Mucosa of stomach (tissue), 1 donor: ENCODE data around the gene WNT4.

Source experiments
- H3K27me3 ChIP-seq: one replicate; pipeline ENCODE4 v1.7.0; 2013; ENCODE audit warnings: mild to moderate bottlenecking, low read length; ENCODE audit not compliant: control insufficient read depth, insufficient read depth
- H3K36me3 ChIP-seq: one replicate; pipeline ENCODE4 v1.7.0; 2013; ENCODE audit warnings: low read length; ENCODE audit not compliant: control insufficient read depth, insufficient read depth
- H3K4me1 ChIP-seq: one replicate; pipeline ENCODE4 v1.7.0; 2013; ENCODE audit warnings: mild to moderate bottlenecking, low read length; ENCODE audit not compliant: control insufficient read depth, insufficient read depth
- H3K4me3 ChIP-seq: one replicate; pipeline ENCODE4 v1.7.0; 2013; ENCODE audit warnings: low read length
- H3K9ac ChIP-seq: one replicate; pipeline ENCODE4 v1.7.0; 2013; ENCODE audit warnings: mild to moderate bottlenecking, low read length, moderate library complexity
- H3K9me3 ChIP-seq: one replicate; pipeline ENCODE4 v1.7.0; 2013; ENCODE audit warnings: mild to moderate bottlenecking, low read length, moderate library complexity; ENCODE audit not compliant: control insufficient read depth
- donor health status: Pancreatic carcinoma.

WNT4 gene

DNA sequence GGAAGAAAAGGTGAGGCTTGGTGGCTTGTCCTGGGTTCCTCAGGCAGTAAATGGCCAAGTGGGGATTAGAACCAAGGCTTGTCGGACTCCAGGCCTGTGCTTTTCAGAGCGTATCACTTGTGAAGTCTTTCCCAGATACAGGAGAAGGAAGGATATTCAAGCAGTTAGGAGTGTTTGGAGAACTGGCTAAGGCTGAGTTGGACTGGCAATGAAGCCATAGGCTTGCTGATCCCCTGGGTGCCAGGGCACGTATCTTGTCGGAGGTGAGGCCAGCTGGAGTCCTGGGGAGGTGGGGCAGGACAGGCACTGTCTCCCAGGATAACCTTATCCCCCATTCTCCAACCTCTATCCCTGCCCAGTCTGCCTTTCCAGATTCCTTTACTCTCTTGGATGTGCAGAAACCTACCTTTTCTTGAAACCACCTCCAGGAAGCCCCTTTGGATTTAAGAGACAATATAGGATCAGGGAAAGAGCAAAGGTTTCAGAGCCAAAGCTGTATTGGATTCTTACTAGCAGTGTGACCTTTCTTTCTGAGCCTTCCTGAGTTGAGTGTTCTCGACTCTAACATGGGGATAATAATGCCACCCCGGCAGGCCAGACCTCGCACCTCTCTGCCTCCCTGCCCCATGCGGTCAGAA is 18.2 kb downstream of the WNT4 start:
- Histone ChIP-seq H3K4me1 (no peaks in the 10 kb centered on the region), H3K9me3 (no peaks in the 10 kb centered on the region), H3K4me3 (no peak overlapping the region), H3K27me3 (no peaks in the 10 kb centered on the region), H3K9ac (no peak overlapping the region), H3K36me3 (no peaks in the 10 kb centered on the region)

DNA sequence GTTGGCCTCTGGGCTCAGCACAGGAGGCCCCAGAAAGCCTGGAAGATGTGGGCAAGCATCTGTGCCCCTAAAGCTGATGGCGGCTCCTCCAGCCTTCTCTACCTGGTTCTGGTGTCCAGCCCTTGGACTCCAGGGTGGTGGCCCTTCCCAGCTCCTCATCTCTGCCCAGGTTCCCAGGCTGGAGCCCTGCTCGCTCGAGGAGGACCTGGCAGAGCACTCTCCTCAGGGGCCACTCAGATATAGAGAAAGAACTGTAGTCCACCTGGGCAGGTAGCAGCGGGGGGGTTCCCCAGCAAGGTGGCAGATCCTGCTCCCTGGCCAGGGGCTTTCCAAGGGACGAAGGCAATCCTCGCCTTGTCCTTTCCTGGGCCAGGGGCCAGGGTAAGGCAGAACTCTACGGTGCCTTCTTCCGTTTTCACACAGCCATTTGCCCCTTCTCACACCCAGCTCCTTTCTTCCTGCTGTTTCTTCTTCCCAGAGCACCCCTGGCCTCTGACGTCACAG is 18.9 kb downstream of the WNT4 start:
- no peak overlapping the region for H3K9ac ChIP-seq
- no peaks in the 10 kb centered on the region for H3K27me3 ChIP-seq
- H3K4me3 ChIP-seq = no peak overlapping the region
- no peaks in the 10 kb centered on the region for H3K36me3 ChIP-seq
- no peaks in the 10 kb centered on the region for H3K4me1 ChIP-seq
- H3K9me3 ChIP-seq = no peaks in the 10 kb centered on the region

DNA sequence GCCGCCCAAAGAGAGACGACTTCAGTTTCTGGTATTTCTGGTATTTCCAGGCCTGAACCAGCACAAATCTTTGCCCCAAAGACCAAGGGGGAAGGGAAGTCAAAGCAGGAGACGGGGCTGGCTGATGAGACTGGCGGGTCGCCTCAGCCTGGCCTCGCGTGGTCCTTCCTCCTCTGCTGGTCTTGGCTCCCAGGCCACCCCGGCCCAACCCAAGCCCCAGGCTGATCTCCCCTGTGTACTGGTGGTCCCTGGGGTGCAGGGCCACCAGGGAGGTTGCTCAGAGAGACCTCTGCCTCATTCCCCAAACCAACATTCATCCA is 19.9 kb downstream of the WNT4 start:
- no peak overlapping the region for H3K4me3 ChIP-seq
- H3K9ac ChIP-seq = no peak overlapping the region
- H3K27me3 ChIP-seq = no peaks in the 10 kb centered on the region
- H3K4me1 ChIP-seq = no peaks in the 10 kb centered on the region
- no peaks in the 10 kb centered on the region for H3K36me3 ChIP-seq
- H3K9me3 ChIP-seq = no peaks in the 10 kb centered on the region

DNA sequence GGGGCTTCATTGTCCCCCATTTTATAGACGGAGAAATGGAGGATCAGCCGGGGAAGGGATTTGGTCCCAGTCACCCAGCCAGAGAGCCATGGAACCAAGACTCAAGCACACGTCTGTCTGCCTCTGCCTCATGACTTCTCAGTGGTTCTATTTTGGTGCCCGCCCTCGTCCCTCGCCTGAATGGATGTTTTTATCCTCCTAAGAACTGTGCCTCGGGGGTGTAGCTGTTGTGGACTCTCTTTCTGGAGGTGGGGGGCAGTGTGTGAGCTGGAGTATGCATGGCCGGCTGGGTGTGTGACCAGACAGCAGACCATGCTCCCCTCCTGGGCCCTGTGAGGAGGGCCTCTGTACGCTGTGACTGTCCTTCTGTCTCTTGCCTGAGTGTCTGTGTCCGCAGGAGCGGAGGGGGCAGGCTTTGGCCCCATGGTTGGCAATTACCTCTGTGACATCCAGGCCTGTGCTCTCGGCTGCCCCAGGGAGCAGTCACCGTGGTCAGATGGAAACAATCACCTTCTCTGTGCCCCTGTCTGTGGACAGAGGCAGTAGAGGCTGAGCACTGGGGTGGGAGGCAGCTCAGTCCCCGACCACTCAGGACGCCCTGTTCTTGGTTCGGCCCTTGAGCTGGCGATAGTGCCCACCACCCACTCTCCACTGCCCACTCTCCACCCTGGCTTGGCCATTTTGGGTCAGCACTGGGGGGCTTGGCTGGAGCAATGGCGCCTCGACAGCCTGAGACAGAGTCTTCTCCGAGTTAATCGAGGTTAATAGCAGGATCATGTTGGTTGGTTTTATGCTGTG is 20.4 kb downstream of the WNT4 start:
- no peaks in the 10 kb centered on the region for H3K4me1 ChIP-seq
- H3K27me3 ChIP-seq = no peaks in the 10 kb centered on the region
- H3K9ac ChIP-seq = no peak overlapping the region
- no peak overlapping the region for H3K4me3 ChIP-seq
- no peaks in the 10 kb centered on the region for H3K9me3 ChIP-seq
- no peaks in the 10 kb centered on the region for H3K36me3 ChIP-seq

DNA sequence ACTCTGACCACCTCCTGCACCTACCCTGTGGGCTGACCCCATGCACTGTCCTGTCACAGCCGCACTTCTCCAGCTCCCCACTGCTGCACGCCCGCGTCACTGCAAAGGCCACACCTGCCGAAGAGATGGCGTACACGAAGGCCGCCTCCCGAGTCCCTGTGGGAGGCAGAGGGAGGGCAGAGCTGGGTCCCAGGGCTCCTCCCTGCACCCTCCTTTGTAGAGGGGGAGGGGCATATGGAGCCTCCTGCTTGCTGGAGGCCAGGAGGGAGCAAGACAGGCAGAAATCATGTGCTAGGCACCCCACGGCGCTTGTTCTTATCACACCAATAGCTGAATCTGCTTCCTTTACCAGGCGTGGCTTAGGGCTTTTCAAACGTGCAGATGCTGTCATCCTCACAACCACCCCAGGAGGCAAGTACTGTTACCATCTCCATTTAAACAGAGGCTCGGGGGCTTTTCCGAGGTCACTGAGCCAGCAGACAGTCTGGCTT is 21.4 kb downstream of the WNT4 start:
- peaks cover 6% of the 10 kb centered on the region for H3K4me1 ChIP-seq
- H3K27me3 ChIP-seq = no peaks in the 10 kb centered on the region
- H3K9me3 ChIP-seq = no peaks in the 10 kb centered on the region
- no peak overlapping the region for H3K9ac ChIP-seq
- H3K36me3 ChIP-seq = no peaks in the 10 kb centered on the region
- no peak overlapping the region for H3K4me3 ChIP-seq

DNA sequence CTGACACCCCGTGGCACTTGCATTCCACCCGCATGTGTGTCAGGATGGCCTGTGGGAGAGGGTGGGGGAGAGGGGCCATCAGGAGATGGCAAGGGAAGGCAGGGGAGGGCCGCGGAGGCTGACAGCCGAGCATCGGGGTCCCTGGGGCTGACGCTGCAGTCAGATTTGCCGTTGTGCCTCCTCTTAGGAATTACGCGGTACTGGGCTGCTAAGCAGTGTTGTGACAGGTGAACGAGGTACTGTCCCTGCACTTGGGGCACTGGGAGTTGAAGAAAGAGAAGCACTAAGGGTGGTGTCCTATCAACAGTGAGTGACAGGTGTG is 22.5 kb downstream of the WNT4 start:
- Histone ChIP-seq H3K4me1 (peaks cover 6% of the 10 kb centered on the region), H3K27me3 (no peaks in the 10 kb centered on the region), H3K4me3 (no peak overlapping the region), H3K9me3 (no peaks in the 10 kb centered on the region), H3K36me3 (no peaks in the 10 kb centered on the region), H3K9ac (no peak overlapping the region)

DNA sequence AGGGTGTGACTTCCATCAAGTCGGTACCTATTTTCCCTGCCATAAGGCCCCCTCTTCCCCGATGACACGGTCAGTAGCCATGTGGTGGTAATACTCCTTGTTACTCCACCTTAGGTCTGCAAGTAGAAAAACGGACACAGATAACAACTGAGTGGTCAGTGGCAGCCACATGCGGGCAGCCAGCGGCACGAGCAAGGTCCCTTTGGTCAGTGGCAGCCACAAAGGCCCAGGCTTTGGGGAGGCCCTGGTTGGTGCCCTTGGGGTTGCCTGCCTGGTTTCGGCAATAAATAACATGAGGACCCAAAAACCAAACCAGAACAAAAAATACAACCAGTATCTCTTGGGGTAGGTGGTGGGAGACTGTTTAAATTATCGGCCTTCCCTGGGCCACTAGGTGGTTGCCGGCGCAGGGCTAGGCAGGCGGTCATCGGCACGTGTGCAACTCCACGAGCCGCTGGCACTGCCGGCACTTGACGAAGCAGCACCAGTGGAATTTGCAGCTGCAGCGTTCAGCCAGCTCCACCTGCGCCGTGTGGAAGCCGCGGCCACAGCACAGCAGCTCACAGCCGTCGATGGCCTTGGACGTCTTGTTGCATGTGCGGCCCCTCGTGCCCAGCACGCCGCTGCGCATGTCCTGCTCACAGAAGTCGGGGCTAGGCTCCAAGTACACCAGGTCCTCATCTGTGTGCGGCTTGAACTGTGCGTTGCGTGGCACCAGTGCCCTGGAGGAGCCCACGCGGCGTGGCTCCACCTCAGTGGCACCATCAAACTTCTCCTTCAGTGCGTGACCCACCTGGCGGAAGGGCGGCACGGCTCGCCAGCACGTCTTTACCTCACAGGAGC is 23.1 kb downstream of the WNT4 start:
- Histone ChIP-seq H3K4me1 (peaks cover 6% of the 10 kb centered on the region), H3K36me3 (no peaks in the 10 kb centered on the region), H3K27me3 (no peaks in the 10 kb centered on the region), H3K9ac (no peak overlapping the region), H3K4me3 (no peak overlapping the region), H3K9me3 (no peaks in the 10 kb centered on the region)

DNA sequence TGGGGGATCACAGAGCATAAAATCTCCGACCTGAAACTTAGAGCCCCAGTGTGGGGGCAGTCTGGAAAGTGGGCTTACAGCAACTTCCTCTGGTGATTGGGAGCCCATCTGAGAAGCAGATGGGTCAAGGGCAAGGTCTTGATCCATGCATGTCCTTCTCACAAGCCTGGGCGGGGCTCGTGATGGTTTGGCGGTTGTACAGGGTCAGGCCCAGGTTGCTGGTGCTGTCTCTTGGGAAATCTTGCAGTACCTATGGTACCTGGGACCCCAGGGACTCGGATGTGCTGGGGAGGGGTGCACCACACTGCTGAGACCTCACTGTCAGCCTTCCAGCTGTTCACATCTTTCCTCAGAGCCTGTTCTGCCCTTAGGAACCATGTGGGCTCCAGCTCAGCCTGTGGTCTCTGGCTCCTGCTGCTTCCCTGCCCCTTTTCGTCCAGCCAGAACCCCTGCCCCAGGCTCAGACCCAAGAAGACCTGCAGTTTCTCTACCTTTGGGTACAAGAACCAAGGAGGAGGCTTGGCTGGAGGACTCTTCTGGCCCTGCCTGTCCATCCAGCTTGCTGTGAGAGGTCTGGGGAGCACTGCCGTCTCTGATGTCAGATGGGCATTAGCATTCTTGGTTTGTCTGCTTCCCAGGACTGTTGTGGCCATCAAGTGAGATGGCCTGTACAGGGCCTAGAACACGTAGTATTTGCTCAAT is 24.5 kb downstream of the WNT4 start:
- no peak overlapping the region for H3K9ac ChIP-seq
- H3K27me3 ChIP-seq = no peaks in the 10 kb centered on the region
- H3K36me3 ChIP-seq = no peaks in the 10 kb centered on the region
- peaks cover 14% of the 10 kb centered on the region for H3K4me1 ChIP-seq
- no peaks in the 10 kb centered on the region for H3K9me3 ChIP-seq
- no peak overlapping the region for H3K4me3 ChIP-seq

DNA sequence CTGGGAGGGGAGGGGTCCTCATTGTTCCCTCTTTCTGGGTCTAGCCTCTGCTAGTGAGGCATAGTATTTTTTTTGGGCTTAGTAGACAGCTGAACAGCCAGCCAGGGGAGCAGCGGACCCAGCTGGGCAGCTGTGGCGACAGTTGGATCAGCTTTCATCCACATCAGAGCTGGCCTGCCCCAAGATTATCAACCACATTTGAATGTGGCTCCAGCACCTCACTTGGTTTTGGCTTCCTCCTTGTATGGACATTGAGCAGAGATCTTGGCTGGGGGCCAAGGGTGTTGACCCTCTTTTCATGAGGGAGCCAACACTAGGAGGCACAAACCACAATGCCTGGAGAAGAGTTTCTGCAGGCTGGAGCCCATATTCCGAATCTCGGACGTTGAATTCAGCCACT is 25.0 kb downstream of the WNT4 start:
- Histone ChIP-seq H3K4me1 (peaks cover 14% of the 10 kb centered on the region), H3K4me3 (no peak overlapping the region), H3K36me3 (no peaks in the 10 kb centered on the region), H3K9ac (no peak overlapping the region), H3K9me3 (no peaks in the 10 kb centered on the region), H3K27me3 (no peaks in the 10 kb centered on the region)

DNA sequence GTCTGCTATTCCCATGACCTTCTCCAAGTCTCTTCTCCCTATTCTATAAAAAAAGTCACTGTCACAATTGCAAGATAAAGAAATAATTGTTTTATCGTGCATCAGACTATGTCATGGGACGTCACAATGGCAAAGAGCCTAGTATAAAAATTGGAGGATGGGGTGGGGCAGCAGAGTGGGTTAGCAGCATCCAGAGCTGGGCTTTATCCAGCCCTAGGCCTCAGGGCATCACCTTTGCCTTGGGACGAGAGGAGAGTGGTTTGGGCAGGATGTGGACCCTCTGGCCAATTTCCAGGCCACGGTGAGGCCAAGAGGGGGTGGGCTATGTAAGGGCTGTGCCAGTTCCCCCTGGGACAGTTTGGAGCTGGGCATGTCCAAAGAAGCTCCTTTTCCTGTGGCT is 25.7 kb downstream of the WNT4 start:
- no peak overlapping the region for H3K9ac ChIP-seq
- H3K4me1 ChIP-seq = peaks cover 14% of the 10 kb centered on the region

DNA sequence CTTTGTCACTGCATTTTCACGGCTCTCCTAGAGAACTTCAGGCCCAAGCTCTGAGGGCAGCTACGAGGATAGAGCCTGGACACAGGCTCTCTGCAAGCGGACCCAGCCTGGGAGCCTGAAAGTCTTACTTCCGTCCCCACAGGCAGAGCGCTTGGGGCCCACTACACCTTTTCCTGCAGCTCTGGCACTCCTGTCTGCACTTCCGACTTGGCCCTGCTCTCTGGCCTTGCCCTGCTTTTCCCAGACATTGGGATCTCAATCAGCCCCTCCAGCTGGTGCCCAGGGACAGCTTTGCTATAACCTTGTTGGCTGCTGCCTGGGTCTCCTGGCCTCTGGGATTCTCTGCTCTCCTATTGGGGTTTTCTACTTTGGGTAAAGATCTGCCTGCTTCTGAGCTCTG is 27.6 kb downstream of the WNT4 start:
- Histone ChIP-seq H3K36me3 (no peaks in the 10 kb centered on the region), H3K9me3 (no peaks in the 10 kb centered on the region), H3K27me3 (no peaks in the 10 kb centered on the region), H3K4me3 (no peak overlapping the region), H3K4me1 (peaks cover 25% of the 10 kb centered on the region), H3K9ac (no peak overlapping the region)

More for the DNA sequence above, 25.7 kb downstream of the WNT4 start:
- Histone ChIP-seq H3K27me3 (no peaks in the 10 kb centered on the region), H3K9me3 (no peaks in the 10 kb centered on the region), H3K36me3 (no peaks in the 10 kb centered on the region), H3K4me3 (no peak overlapping the region)
